ENCODE results near the gene GUCY1A1. TPM values are rescaled to one million over a fixed set of nuclear protein-coding genes. Genes with fewer than 3 reads are reported as not detected.

The GUCY1A1 gene
- total RNA-seq, 1 donor from 2014 or later = 0.08 TPM

GRCh38 chr4:155705664-155706063 lies 39.0 kb downstream of the GUCY1A1 start:
- no peak overlapping the region for H3K4me3 Mint-ChIP-seq
- intact Hi-C loops (cut with micrococcal nuclease) = no loop called here
- H3K27me3 Mint-ChIP-seq (ENCODE audit: insufficient read depth) = no peaks in the 10 kb centered on the region
- no peaks in the 10 kb centered on the region for H3K36me3 Mint-ChIP-seq (ENCODE audit: low read depth)
- H3K27ac Mint-ChIP-seq = no peak overlapping the region
- no peaks in the 10 kb centered on the region for H3K4me1 Mint-ChIP-seq (ENCODE audit: low read depth)
- DNase-seq (ENCODE audit: low spot score) = no peak
- no peaks in the 10 kb centered on the region for H3K9me3 Mint-ChIP-seq

- H3K27ac Mint-ChIP-seq = no peak overlapping the region
Measured at GRCh38 chr4:155706147-155706546, 39.5 kb downstream of the GUCY1A1 start.

GRCh38 chr4:155707251-155707650 lies 40.6 kb downstream of the GUCY1A1 start:
- H3K27me3 Mint-ChIP-seq (ENCODE audit: insufficient read depth) = no peaks in the 10 kb centered on the region
- H3K4me1 Mint-ChIP-seq (ENCODE audit: low read depth) = no peaks in the 10 kb centered on the region
- H3K9me3 Mint-ChIP-seq = no peaks in the 10 kb centered on the region
- no peak overlapping the region for H3K4me3 Mint-ChIP-seq
- intact Hi-C loops (cut with micrococcal nuclease) = no loop called here
- no peak overlapping the region for H3K27ac Mint-ChIP-seq
- DNase-seq (ENCODE audit: low spot score) = no peak
- H3K36me3 Mint-ChIP-seq (ENCODE audit: low read depth) = no peaks in the 10 kb centered on the region

More at GRCh38 chr4:155706147-155706546, 39.5 kb downstream of the GUCY1A1 start:
- Mint-ChIP-seq H3K27me3 (ENCODE audit: insufficient read depth) (no peaks in the 10 kb centered on the region), H3K36me3 (ENCODE audit: low read depth) (no peaks in the 10 kb centered on the region), H3K9me3 (no peaks in the 10 kb centered on the region), H3K4me3 (no peak overlapping the region), H3K4me1 (ENCODE audit: low read depth) (no peaks in the 10 kb centered on the region)
- DNase-seq (ENCODE audit: low spot score) = no peak
- intact Hi-C loops (cut with micrococcal nuclease) = no loop called here

- no peak overlapping the region for H3K27ac Mint-ChIP-seq
- no peaks in the 10 kb centered on the region for H3K27me3 Mint-ChIP-seq (ENCODE audit: insufficient read depth)
- no peak overlapping the region for H3K4me3 Mint-ChIP-seq
- H3K36me3 Mint-ChIP-seq (ENCODE audit: low read depth) = no peaks in the 10 kb centered on the region
- intact Hi-C loops (cut with micrococcal nuclease) = no loop called here
- DNase-seq (ENCODE audit: low spot score) = no peak
- no peaks in the 10 kb centered on the region for H3K9me3 Mint-ChIP-seq
- no peaks in the 10 kb centered on the region for H3K4me1 Mint-ChIP-seq (ENCODE audit: low read depth)
Measured at GRCh38 chr4:155708782-155709181, 42.1 kb downstream of the GUCY1A1 start.

- H3K4me1 Mint-ChIP-seq (ENCODE audit: low read depth) = no peaks in the 10 kb centered on the region
- no peaks in the 10 kb centered on the region for H3K27me3 Mint-ChIP-seq (ENCODE audit: insufficient read depth)
- H3K27ac Mint-ChIP-seq = no peak overlapping the region
- H3K36me3 Mint-ChIP-seq (ENCODE audit: low read depth) = no peaks in the 10 kb centered on the region
- H3K9me3 Mint-ChIP-seq = no peaks in the 10 kb centered on the region
- DNase-seq (ENCODE audit: low spot score) = no peak
- intact Hi-C loops (cut with micrococcal nuclease) = no loop called here
- no peak overlapping the region for H3K4me3 Mint-ChIP-seq
Measured at GRCh38 chr4:155709918-155710317, 43.3 kb downstream of the GUCY1A1 start.

GRCh38 chr4:155711556-155711955 lies 44.9 kb downstream of the GUCY1A1 start:
- Mint-ChIP-seq H3K4me3 (no peak overlapping the region), H3K9me3 (no peaks in the 10 kb centered on the region), H3K27ac (no peak overlapping the region), H3K4me1 (ENCODE audit: low read depth) (no peaks in the 10 kb centered on the region), H3K27me3 (ENCODE audit: insufficient read depth) (peaks cover 2% of the 10 kb centered on the region), H3K36me3 (ENCODE audit: low read depth) (no peaks in the 10 kb centered on the region)
- intact Hi-C loops (cut with micrococcal nuclease) = no loop called here
- DNase-seq (ENCODE audit: low spot score) = no peak

GRCh38 chr4:155712846-155713245 lies 46.2 kb downstream of the GUCY1A1 start:
- Mint-ChIP-seq H3K9me3 (no peaks in the 10 kb centered on the region), H3K4me1 (ENCODE audit: low read depth) (no peaks in the 10 kb centered on the region), H3K4me3 (no peak overlapping the region), H3K27me3 (ENCODE audit: insufficient read depth) (peaks cover 2% of the 10 kb centered on the region), H3K36me3 (ENCODE audit: low read depth) (no peaks in the 10 kb centered on the region), H3K27ac (no peak overlapping the region)
- intact Hi-C loops (cut with micrococcal nuclease) = no loop called here
- DNase-seq (ENCODE audit: low spot score) = no peak

GRCh38 chr4:155713911-155714310 lies 47.3 kb downstream of the GUCY1A1 start:
- Mint-ChIP-seq H3K4me3 (no peak overlapping the region), H3K36me3 (ENCODE audit: low read depth) (no peaks in the 10 kb centered on the region), H3K9me3 (no peaks in the 10 kb centered on the region), H3K27me3 (ENCODE audit: insufficient read depth) (peaks cover 2% of the 10 kb centered on the region), H3K4me1 (ENCODE audit: low read depth) (no peaks in the 10 kb centered on the region), H3K27ac (no peak overlapping the region)
- DNase-seq (ENCODE audit: low spot score) = no peak
- intact Hi-C loops (cut with micrococcal nuclease) = no loop called here

GRCh38 chr4:155722336-155722735 lies 55.7 kb downstream of the GUCY1A1 start:
- no peaks in the 10 kb centered on the region for H3K9me3 Mint-ChIP-seq
- H3K27ac Mint-ChIP-seq = no peak overlapping the region
- peaks cover 2% of the 10 kb centered on the region for H3K27me3 Mint-ChIP-seq (ENCODE audit: insufficient read depth)
- no peaks in the 10 kb centered on the region for H3K4me1 Mint-ChIP-seq (ENCODE audit: low read depth)
- intact Hi-C loops (cut with micrococcal nuclease) = no loop called here
- H3K36me3 Mint-ChIP-seq (ENCODE audit: low read depth) = no peaks in the 10 kb centered on the region
- no peak for DNase-seq (ENCODE audit: low spot score)
- H3K4me3 Mint-ChIP-seq = no peak overlapping the region

- intact Hi-C loops (cut with micrococcal nuclease) = no loop called here
Measured at GRCh38 chr4:155722816-155723499, 56.3 kb downstream of the GUCY1A1 start.

GRCh38 chr4:155724731-155725130 lies 58.1 kb downstream of the GUCY1A1 start:
- Mint-ChIP-seq H3K27ac (no peak overlapping the region), H3K36me3 (ENCODE audit: low read depth) (no peaks in the 10 kb centered on the region), H3K27me3 (ENCODE audit: insufficient read depth) (peaks cover 2% of the 10 kb centered on the region), H3K4me1 (ENCODE audit: low read depth) (no peaks in the 10 kb centered on the region), H3K9me3 (no peaks in the 10 kb centered on the region), H3K4me3 (no peak overlapping the region)
- intact Hi-C loops (cut with micrococcal nuclease) = no loop called here
- DNase-seq (ENCODE audit: low spot score) = no peak

More at GRCh38 chr4:155722816-155723499, 56.3 kb downstream of the GUCY1A1 start:
- no peaks in the 10 kb centered on the region for H3K4me1 Mint-ChIP-seq (ENCODE audit: low read depth)
- no peak for DNase-seq (ENCODE audit: low spot score)
- peaks cover 2% of the 10 kb centered on the region for H3K27me3 Mint-ChIP-seq (ENCODE audit: insufficient read depth)
- H3K27ac Mint-ChIP-seq = no peak overlapping the region
- no peaks in the 10 kb centered on the region for H3K36me3 Mint-ChIP-seq (ENCODE audit: low read depth)
- no peaks in the 10 kb centered on the region for H3K9me3 Mint-ChIP-seq
- no peak overlapping the region for H3K4me3 Mint-ChIP-seq

- Mint-ChIP-seq H3K9me3 (no peaks in the 10 kb centered on the region), H3K4me1 (ENCODE audit: low read depth) (no peaks in the 10 kb centered on the region), H3K36me3 (ENCODE audit: low read depth) (no peaks in the 10 kb centered on the region), H3K27ac (no peak overlapping the region), H3K4me3 (no peak overlapping the region), H3K27me3 (ENCODE audit: insufficient read depth) (no peaks in the 10 kb centered on the region)
- intact Hi-C loops (cut with micrococcal nuclease) = no loop called here
- no peak for DNase-seq (ENCODE audit: low spot score)
Measured at GRCh38 chr4:155734065-155734464, 67.4 kb downstream of the GUCY1A1 start.

GRCh38 chr4:155734951-155735350 lies 68.3 kb downstream of the GUCY1A1 start:
- H3K9me3 Mint-ChIP-seq = no peaks in the 10 kb centered on the region
- H3K4me3 Mint-ChIP-seq = no peak overlapping the region
- DNase-seq (ENCODE audit: low spot score) = no peak
- no peaks in the 10 kb centered on the region for H3K27me3 Mint-ChIP-seq (ENCODE audit: insufficient read depth)
- intact Hi-C loops (cut with micrococcal nuclease) = no loop called here
- H3K27ac Mint-ChIP-seq = no peak overlapping the region
- no peaks in the 10 kb centered on the region for H3K36me3 Mint-ChIP-seq (ENCODE audit: low read depth)
- H3K4me1 Mint-ChIP-seq (ENCODE audit: low read depth) = no peaks in the 10 kb centered on the region

GRCh38 chr4:155735496-155735895 lies 68.8 kb downstream of the GUCY1A1 start:
- no peaks in the 10 kb centered on the region for H3K9me3 Mint-ChIP-seq
- no peaks in the 10 kb centered on the region for H3K27me3 Mint-ChIP-seq (ENCODE audit: insufficient read depth)
- DNase-seq (ENCODE audit: low spot score) = no peak
- H3K27ac Mint-ChIP-seq = no peak overlapping the region
- H3K4me1 Mint-ChIP-seq (ENCODE audit: low read depth) = no peaks in the 10 kb centered on the region
- intact Hi-C loops (cut with micrococcal nuclease) = no loop called here
- no peak overlapping the region for H3K4me3 Mint-ChIP-seq
- no peaks in the 10 kb centered on the region for H3K36me3 Mint-ChIP-seq (ENCODE audit: low read depth)
